HEK293 (cell line): ENCODE data around the gene ASB5.

ENCODE experiments used
- CTCF ChIA-PET: fragments of 350-600 bp; formaldehyde crosslinking; extraction: SDS; loops from one replicate; lab custom pipeline; 2021; ENCODE audit warnings: antibody characterized with exemption; lab: Yijun Ruan, JAX
- POLR2A ChIA-PET: fragments of 300-600 bp; formaldehyde crosslinking; extraction: SDS; loops from one replicate; lab custom pipeline; 2020; ENCODE audit warnings: antibody characterized with exemption, inconsistent platforms; lab: Yijun Ruan, JAX
- H3K27ac ChIP-seq: fragments of 200-500 bp; sonication (Bioruptor generic); 2 replicates; pipeline ENCODE4 v1.5.1; 2014; ENCODE audit warnings: low read depth, low read length, control low read depth, inconsistent platforms; ENCODE audit errors: extremely low read depth
- H3K36me3 ChIP-seq, 2 experiments: fragments of 200-500 bp in 1 of 2; sonication (Bioruptor generic) in 1 of 2; 1 replicate in 1 of 2; 2 replicates in 1 of 2; pipeline ENCODE4 v1.5.1; 2014 to 2017; ENCODE audit warnings: inconsistent platforms in 2 of 2, low read length in 2 of 2; ENCODE audit not compliant: control insufficient read depth in 2 of 2, insufficient read depth in 1 of 2
- H3K4me1 ChIP-seq: fragments of 200-500 bp; sonication (Bioruptor generic); 2 replicates; pipeline ENCODE4 v1.5.1; 2014; ENCODE audit warnings: mild to moderate bottlenecking, low read length, inconsistent platforms; ENCODE audit not compliant: control insufficient read depth, insufficient read depth
- H3K4me3 ChIP-seq: 2 replicates; pipeline ENCODE4 v1.5.1; 2011; ENCODE audit warnings: low read depth, mild to moderate bottlenecking, control low read depth, low read length, moderate library complexity
- H3K9me3 ChIP-seq: fragments of 200-500 bp; sonication (Bioruptor generic); 2 replicates; pipeline ENCODE4 v1.5.1; 2014; ENCODE audit warnings: low read depth, low read length, inconsistent platforms; ENCODE audit not compliant: control insufficient read depth, insufficient read depth
- BCL11B ChIP-seq: fragments of 450-650 bp; formaldehyde crosslinking; IDR thresholded peaks from 2 replicates; pipeline ENCODE4 v1.5.1; 2016; ENCODE audit warnings: low read depth, missing biosample characterization, missing genetic modification characterization
- GLIS2 ChIP-seq: fragments of 450-650 bp; formaldehyde crosslinking; IDR thresholded peaks from 2 replicates; pipeline ENCODE4 v1.5.1; 2016; ENCODE audit warnings: missing biosample characterization, missing genetic modification characterization
- MEIS1 ChIP-seq: sonication (generic); formaldehyde crosslinking; IDR thresholded peaks from 2 replicates; pipeline ENCODE4 v1.8.1; 2022; ENCODE audit warnings: missing genetic modification reagents, mild to moderate bottlenecking, borderline replicate concordance
- MYNN ChIP-seq: fragments of 450-650 bp; formaldehyde crosslinking; IDR thresholded peaks from 2 replicates; pipeline ENCODE4 v1.5.1; 2016; ENCODE audit warnings: missing biosample characterization, missing genetic modification characterization, borderline replicate concordance
- ZBTB20 ChIP-seq: fragments of 450-650 bp; formaldehyde crosslinking; IDR thresholded peaks from 2 replicates; pipeline ENCODE4 v1.5.1; 2016; ENCODE audit warnings: missing biosample characterization, missing genetic modification characterization
- ZEB2 ChIP-seq: fragments of 450-650 bp; formaldehyde crosslinking; IDR thresholded peaks from 2 replicates; pipeline ENCODE4 v1.5.1; 2016; ENCODE audit warnings: missing biosample characterization, missing genetic modification characterization
- ZNF10 ChIP-seq: fragments of 450-650 bp; formaldehyde crosslinking; IDR thresholded peaks from 2 replicates; pipeline ENCODE4 v1.5.1; 2017; ENCODE audit warnings: missing biosample characterization, missing genetic modification characterization
- ZNF335 ChIP-seq: fragments of 450-650 bp; formaldehyde crosslinking; conservative IDR thresholded peaks from 2 replicates; pipeline ENCODE4 v1.5.1; 2016; ENCODE audit warnings: missing biosample characterization, missing genetic modification characterization
- ZNF404 ChIP-seq: fragments of 450-650 bp; formaldehyde crosslinking; IDR thresholded peaks from 2 replicates; pipeline ENCODE4 v1.5.1; 2017; ENCODE audit warnings: missing biosample characterization, missing genetic modification characterization
- ZNF510 ChIP-seq: fragments of 450-650 bp; formaldehyde crosslinking; IDR thresholded peaks from 2 replicates; pipeline ENCODE4 v1.5.1; 2018; ENCODE audit warnings: mild to moderate bottlenecking, missing genetic modification characterization, missing biosample characterization; ENCODE audit not compliant: insufficient replicate concordance
- ZNF555 ChIP-seq: fragments of 450-650 bp; formaldehyde crosslinking; conservative IDR thresholded peaks from 2 replicates; pipeline ENCODE4 v1.5.1; 2017; ENCODE audit warnings: missing biosample characterization, mild to moderate bottlenecking, missing genetic modification characterization, inconsistent platforms
- ZNF561 ChIP-seq: fragments of 450-650 bp; IDR thresholded peaks from 2 replicates; pipeline ENCODE4 v1.5.1; 2018; ENCODE audit warnings: missing biosample characterization, missing genetic modification characterization, borderline replicate concordance
- ZNF596 ChIP-seq: fragments of 450-650 bp; IDR thresholded peaks from 2 replicates; pipeline ENCODE4 v1.5.0; 2018; ENCODE audit warnings: missing biosample characterization, mild to moderate bottlenecking, missing genetic modification characterization, moderate library complexity
- ZNF654 ChIP-seq: fragments of 450-650 bp; formaldehyde crosslinking; IDR thresholded peaks from 2 replicates; pipeline ENCODE4 v1.5.1; 2016; ENCODE audit warnings: low read depth, missing biosample characterization, missing genetic modification characterization
- ZNF658 ChIP-seq: fragments of 450-650 bp; formaldehyde crosslinking; IDR thresholded peaks from 2 replicates; pipeline ENCODE4; 2016; ENCODE audit warnings: missing biosample characterization, missing genetic modification characterization
- ZNF664 ChIP-seq: fragments of 450-650 bp; formaldehyde crosslinking; IDR thresholded peaks from 2 replicates; pipeline ENCODE4 v1.5.1; 2016; ENCODE audit warnings: missing biosample characterization, missing genetic modification characterization
- ZNF768 ChIP-seq: fragments of 450-650 bp; formaldehyde crosslinking; IDR thresholded peaks from 2 replicates; pipeline ENCODE4 v1.5.1; 2018; ENCODE audit warnings: missing biosample characterization, mild to moderate bottlenecking, missing genetic modification characterization
- ZNF843 ChIP-seq: fragments of 450-650 bp; formaldehyde crosslinking; IDR thresholded peaks from 2 replicates; pipeline ENCODE4 v1.5.1; 2016; ENCODE audit warnings: missing biosample characterization, missing genetic modification characterization
- ZXDB ChIP-seq: fragments of 450-650 bp; formaldehyde crosslinking; IDR thresholded peaks from 2 replicates; pipeline ENCODE4 v1.5.1; 2016; ENCODE audit warnings: missing biosample characterization, missing genetic modification characterization
- TF ChIP-seq, protein P1 (sequence below): fragments of 450-650 bp; formaldehyde crosslinking; conservative IDR thresholded peaks from 2 replicates; pipeline ENCODE4 v1.5.1; 2016; ENCODE audit warnings: low read depth, missing biosample characterization, missing genetic modification characterization
- TF ChIP-seq, protein P2 (sequence below): fragments of 450-650 bp; formaldehyde crosslinking; IDR thresholded peaks from 2 replicates; pipeline ENCODE4 v1.5.1; 2016; ENCODE audit warnings: missing biosample characterization, missing genetic modification characterization
- TF ChIP-seq, protein P3 (sequence below): fragments of 450-650 bp; formaldehyde crosslinking; IDR thresholded peaks from 2 replicates; pipeline ENCODE4 v1.5.1; 2016; ENCODE audit warnings: missing biosample characterization, missing genetic modification characterization, low read depth
- TF ChIP-seq, protein P4 (sequence below): fragments of 450-650 bp; formaldehyde crosslinking; IDR thresholded peaks from 2 replicates; pipeline ENCODE4 v1.5.1; 2016; ENCODE audit warnings: missing biosample characterization, missing genetic modification characterization, low read depth
- TF ChIP-seq, protein P5 (sequence below): fragments of 450-650 bp; formaldehyde crosslinking; IDR thresholded peaks from 2 replicates; pipeline ENCODE4 v1.5.1; 2016; ENCODE audit warnings: missing biosample characterization, missing genetic modification characterization

Gene ASB5

DNA sequence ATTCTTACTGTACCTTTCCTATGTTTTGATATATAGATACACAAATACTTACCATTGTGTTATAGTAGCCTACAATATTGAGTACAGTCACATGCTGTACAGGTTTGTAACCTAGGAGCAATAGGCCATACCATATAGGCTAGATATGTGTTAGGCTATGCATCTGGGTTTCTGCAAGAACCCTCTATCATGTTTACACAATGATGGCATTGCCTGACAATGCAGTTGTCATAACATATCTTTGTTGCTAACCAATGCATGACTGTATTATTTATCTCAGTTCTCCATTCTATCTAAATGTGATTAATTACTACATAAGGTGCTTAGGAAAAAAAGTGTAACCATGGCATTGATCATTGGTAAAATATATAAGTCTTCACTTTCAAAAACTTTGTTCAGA is 40.8 kb upstream of the ASB5 start:
- POLR2A ChIA-PET, result interaction anchor here (1.5 kb wide), 1 partner anchor 10 kb away, joined by 3 read pairs; the partner anchor contains the start of gene SPCS3
- CTCF ChIA-PET, result no interaction called here
- Histone ChIP-seq H3K4me1 (no peaks in the 10 kb centered on the region), H3K27ac (no peak overlapping the region), H3K4me3 (no peak overlapping the region), H3K36me3 (no peaks in the 10 kb centered on the region), H3K9me3 (no peaks in the 10 kb centered on the region)
- no peak for TF ChIP-seq ZNF510 (tag by site-specific recombination)
- TF ChIP-seq, protein P1, sequence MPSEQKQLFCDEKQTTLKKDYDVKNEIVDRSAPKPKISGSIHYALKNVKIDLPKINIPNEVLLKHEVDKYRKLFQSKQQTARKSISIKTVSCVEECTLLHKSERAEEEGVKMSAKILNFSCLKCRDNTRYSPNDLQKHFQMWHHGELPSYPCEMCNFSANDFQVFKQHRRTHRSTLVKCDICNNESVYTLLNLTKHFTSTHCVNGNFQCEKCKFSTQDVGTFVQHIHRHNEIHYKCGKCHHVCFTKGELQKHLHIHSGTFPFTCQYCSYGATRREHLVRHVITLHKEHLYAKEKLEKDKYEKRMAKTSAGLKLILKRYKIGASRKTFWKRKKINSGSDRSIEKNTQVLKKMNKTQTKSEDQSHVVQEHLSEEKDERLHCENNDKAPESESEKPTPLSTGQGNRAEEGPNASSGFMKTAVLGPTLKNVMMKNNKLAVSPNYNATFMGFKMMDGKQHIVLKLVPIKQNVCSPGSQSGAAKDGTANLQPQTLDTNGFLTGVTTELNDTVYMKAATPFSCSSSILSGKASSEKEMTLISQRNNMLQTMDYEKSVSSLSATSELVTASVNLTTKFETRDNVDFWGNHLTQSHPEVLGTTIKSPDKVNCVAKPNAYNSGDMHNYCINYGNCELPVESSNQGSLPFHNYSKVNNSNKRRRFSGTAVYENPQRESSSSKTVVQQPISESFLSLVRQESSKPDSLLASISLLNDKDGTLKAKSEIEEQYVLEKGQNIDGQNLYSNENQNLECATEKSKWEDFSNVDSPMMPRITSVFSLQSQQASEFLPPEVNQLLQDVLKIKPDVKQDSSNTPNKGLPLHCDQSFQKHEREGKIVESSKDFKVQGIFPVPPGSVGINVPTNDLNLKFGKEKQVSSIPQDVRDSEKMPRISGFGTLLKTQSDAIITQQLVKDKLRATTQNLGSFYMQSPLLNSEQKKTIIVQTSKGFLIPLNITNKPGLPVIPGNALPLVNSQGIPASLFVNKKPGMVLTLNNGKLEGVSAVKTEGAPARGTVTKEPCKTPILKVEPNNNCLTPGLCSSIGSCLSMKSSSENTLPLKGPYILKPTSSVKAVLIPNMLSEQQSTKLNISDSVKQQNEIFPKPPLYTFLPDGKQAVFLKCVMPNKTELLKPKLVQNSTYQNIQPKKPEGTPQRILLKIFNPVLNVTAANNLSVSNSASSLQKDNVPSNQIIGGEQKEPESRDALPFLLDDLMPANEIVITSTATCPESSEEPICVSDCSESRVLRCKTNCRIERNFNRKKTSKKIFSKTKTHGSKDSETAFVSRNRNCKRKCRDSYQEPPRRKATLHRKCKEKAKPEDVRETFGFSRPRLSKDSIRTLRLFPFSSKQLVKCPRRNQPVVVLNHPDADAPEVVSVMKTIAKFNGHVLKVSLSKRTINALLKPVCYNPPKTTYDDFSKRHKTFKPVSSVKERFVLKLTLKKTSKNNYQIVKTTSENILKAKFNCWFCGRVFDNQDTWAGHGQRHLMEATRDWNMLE, result no peak
- TF ChIP-seq BCL11B (tag by site-specific recombination), result no peak
- TF ChIP-seq ZNF664 (tag by site-specific recombination), result no peak
- no peak for TF ChIP-seq ZNF10
- TF ChIP-seq MYNN (tag by site-specific recombination), result no peak
- TF ChIP-seq ZNF658 (tag by site-specific recombination), result no peak
- TF ChIP-seq ZNF654, result no peak
- TF ChIP-seq, protein P2, sequence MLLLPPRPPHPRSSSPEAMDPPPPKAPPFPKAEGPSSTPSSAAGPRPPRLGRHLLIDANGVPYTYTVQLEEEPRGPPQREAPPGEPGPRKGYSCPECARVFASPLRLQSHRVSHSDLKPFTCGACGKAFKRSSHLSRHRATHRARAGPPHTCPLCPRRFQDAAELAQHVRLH (tag by site-specific recombination), result no peak
- no peak for TF ChIP-seq ZNF561 (tag by site-specific recombination)
- no peak for TF ChIP-seq MEIS1 (CRISPR knock-in tag)
- TF ChIP-seq, protein P3, sequence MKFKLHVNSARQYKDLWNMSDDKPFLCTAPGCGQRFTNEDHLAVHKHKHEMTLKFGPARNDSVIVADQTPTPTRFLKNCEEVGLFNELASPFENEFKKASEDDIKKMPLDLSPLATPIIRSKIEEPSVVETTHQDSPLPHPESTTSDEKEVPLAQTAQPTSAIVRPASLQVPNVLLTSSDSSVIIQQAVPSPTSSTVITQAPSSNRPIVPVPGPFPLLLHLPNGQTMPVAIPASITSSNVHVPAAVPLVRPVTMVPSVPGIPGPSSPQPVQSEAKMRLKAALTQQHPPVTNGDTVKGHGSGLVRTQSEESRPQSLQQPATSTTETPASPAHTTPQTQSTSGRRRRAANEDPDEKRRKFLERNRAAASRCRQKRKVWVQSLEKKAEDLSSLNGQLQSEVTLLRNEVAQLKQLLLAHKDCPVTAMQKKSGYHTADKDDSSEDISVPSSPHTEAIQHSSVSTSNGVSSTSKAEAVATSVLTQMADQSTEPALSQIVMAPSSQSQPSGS, result no peak
- TF ChIP-seq ZNF335 (tag by site-specific recombination), result no peak
- no peak for TF ChIP-seq ZNF404 (tag by site-specific recombination)
- no peak for TF ChIP-seq ZNF596 (tag by site-specific recombination)
- no peak for TF ChIP-seq GLIS2

DNA sequence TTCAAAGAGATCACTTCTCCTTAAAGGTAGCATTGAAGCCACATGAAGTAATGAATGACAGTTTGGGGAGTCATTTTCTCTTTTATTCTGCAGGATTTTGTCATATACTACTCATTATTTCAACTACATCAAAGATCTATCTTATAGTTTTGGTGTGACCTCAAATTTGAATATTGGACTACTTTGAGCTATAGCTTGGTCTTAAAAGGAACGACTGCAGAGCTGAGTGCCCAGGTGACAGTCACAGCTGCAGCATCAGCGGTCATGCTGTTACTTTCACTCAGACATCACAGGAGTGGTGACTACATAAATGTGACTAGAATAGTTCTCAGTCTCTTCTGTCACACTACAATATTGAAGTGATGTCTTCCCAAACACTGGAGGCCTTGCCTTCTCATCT is 40.0 kb upstream of the ASB5 start:
- Histone ChIP-seq H3K9me3 (no peaks in the 10 kb centered on the region), H3K36me3 (no peaks in the 10 kb centered on the region), H3K4me3 (no peak overlapping the region), H3K27ac (no peak overlapping the region), H3K4me1 (no peaks in the 10 kb centered on the region)
- ChIA-PET CTCF (interaction anchor here (1.0 kb wide), 1 partner anchor 362 kb away, joined by 3 read pairs; no protein-coding TSS in a partner anchor), POLR2A (interaction anchor here (1.5 kb wide), 1 partner anchor 10 kb away, joined by 3 read pairs; the partner anchor contains the start of gene SPCS3)
- TF ChIP-seq, protein P4, sequence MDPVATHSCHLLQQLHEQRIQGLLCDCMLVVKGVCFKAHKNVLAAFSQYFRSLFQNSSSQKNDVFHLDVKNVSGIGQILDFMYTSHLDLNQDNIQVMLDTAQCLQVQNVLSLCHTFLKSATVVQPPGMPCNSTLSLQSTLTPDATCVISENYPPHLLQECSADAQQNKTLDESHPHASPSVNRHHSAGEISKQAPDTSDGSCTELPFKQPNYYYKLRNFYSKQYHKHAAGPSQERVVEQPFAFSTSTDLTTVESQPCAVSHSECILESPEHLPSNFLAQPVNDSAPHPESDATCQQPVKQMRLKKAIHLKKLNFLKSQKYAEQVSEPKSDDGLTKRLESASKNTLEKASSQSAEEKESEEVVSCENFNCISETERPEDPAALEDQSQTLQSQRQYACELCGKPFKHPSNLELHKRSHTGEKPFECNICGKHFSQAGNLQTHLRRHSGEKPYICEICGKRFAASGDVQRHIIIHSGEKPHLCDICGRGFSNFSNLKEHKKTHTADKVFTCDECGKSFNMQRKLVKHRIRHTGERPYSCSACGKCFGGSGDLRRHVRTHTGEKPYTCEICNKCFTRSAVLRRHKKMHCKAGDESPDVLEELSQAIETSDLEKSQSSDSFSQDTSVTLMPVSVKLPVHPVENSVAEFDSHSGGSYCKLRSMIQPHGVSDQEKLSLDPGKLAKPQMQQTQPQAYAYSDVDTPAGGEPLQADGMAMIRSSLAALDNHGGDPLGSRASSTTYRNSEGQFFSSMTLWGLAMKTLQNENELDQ, result no peak
- TF ChIP-seq ZNF768 (tag by site-specific recombination) (no peak), ZEB2 (tag by site-specific recombination) (no peak), ZXDB (tag by site-specific recombination) (no peak), ZNF555 (no peak), ZNF843 (no peak), ZBTB20 (tag by site-specific recombination) (no peak)
- TF ChIP-seq, protein P5, sequence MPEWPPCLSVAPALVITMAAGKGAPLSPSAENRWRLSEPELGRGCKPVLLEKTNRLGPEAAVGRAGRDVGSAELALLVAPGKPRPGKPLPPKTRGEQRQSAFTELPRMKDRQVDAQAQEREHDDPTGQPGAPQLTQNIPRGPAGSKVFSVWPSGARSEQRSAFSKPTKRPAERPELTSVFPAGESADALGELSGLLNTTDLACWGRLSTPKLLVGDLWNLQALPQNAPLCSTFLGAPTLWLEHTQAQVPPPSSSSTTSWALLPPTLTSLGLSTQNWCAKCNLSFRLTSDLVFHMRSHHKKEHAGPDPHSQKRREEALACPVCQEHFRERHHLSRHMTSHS (tag by site-specific recombination), result no peak
